HCT116 (cell line): ENCODE data around the gene ANKRD22. TPM values are rescaled to one million over a fixed set of nuclear protein-coding genes. Genes with fewer than 3 reads are reported as not detected.
A peak's percentile ranks its signal among the peaks of the same experiment; 100 is the strongest.

Experiments
- ATAC-seq: fragments of 200-7000 bp; cut with Tn5 transposase; 2 replicates; pipeline ENCODE4 v1.9.1; 2020; ENCODE audit warnings: mild to moderate bottlenecking, moderate library complexity
- BruUV-seq: library from RNA; stranded (reverse); fragments of 400-500 nt; replicated peaks from 2 replicates; lab custom pipeline; 2021; lab: Mats Ljungman, UMichigan
- CTCF ChIA-PET: fragments of 300-600 bp; sonication (Branson Sonifier 250); formaldehyde crosslinking; loops from one replicate; lab custom pipeline; 2021; ENCODE audit warnings: antibody characterized with exemption; lab: Charles Lee
- POLR2A ChIA-PET: fragments of 300-600, 350-600 bp; sonication (Branson Sonifier 250); formaldehyde crosslinking; loops from one replicate; lab custom pipeline; 2021; ENCODE audit warnings: antibody characterized with exemption; lab: Charles Lee
- RAD21 ChIA-PET, 2 experiments: fragments of 300-600 bp; sonication (Branson Sonifier 250); formaldehyde crosslinking; loops; one replicate each; lab custom pipeline; 2023; ENCODE audit warnings: low total read pairs in 2 of 2; ENCODE audit not compliant: uncharacterized antibody in 2 of 2, unreplicated experiment in 2 of 2, low non-redundant PET in 1 of 2; lab: Charles Lee
- DNase-seq: peaks from one replicate; pipeline ENCODE4 v3.0.0-alpha.2; 2010; ENCODE audit warnings: low read depth, low spot score
- H2AFZ ChIP-seq: fragments of 200-600 bp; shearing (Covaris generic), sonication (generic); 2 replicates; pipeline ENCODE4 v1.6.1; 2017; ENCODE audit warnings: low read depth, mixed run types, mixed read lengths, antibody characterized with exemption, low read length; ENCODE audit not compliant: poor library complexity, severe bottlenecking
- H3K27ac ChIP-seq: 2 replicates; pipeline ENCODE4 v1.5.1; 2012; ENCODE audit warnings: low read depth, low read length
- H3K27me3 ChIP-seq: fragments of 200-600 bp; sonication (generic); 2 replicates; pipeline ENCODE4 v1.6.1; 2016; ENCODE audit warnings: mixed run types, low read length, mixed read lengths; ENCODE audit not compliant: insufficient read depth
- H3K36me3 ChIP-seq, 2 experiments: fragments of 200-500 bp in 1 of 2; fragments of 200-600 bp in 1 of 2; sonication (Bioruptor generic) in 1 of 2; sonication (generic) in 1 of 2; 2 replicates each; pipeline versions ENCODE4 v1.5.1 to v1.6.1; 2014 to 2016; ENCODE audit warnings: low read length in 2 of 2, inconsistent platforms in 1 of 2, mixed read lengths in 1 of 2, mixed run types in 1 of 2; ENCODE audit not compliant: insufficient read depth in 2 of 2, control insufficient read depth in 1 of 2
- H3K4me1 ChIP-seq, 2 experiments: fragments of 200-600 bp in 1 of 2; sonication (generic) in 1 of 2; 2 replicates each; pipeline versions ENCODE4 v1.5.1 to v1.6.1; 2012 to 2017; ENCODE audit warnings: low read length in 2 of 2, inconsistent platforms in 1 of 2, mild to moderate bottlenecking in 1 of 2, mixed read lengths in 1 of 2, mixed run types in 1 of 2, moderate library complexity in 1 of 2; ENCODE audit not compliant: insufficient read depth in 2 of 2, control insufficient read depth in 1 of 2
- H3K4me2 ChIP-seq: fragments of 200-600 bp; sonication (generic); 2 replicates; pipeline ENCODE4 v1.6.1; 2017; ENCODE audit warnings: mixed run types, low read length, mixed read lengths
- H3K4me3 ChIP-seq, 2 experiments: fragments of 200-600 bp in 1 of 2; sonication (generic) in 1 of 2; replicated peaks in 1 of 2; 2 replicates each; pipeline ENCODE4 v1.5.1; 2011 to 2016; ENCODE audit warnings: low read length in 2 of 2, control low read depth in 1 of 2, low read depth in 1 of 2, mild to moderate bottlenecking in 1 of 2, mixed read lengths in 1 of 2, mixed run types in 1 of 2
- H3K79me2 ChIP-seq: fragments of 200-600 bp; sonication (generic); 2 replicates; pipeline ENCODE4 v1.6.1; 2017; ENCODE audit warnings: mild to moderate bottlenecking, mixed run types, low read length, moderate library complexity, mixed read lengths; ENCODE audit not compliant: insufficient read depth
- H3K9ac ChIP-seq: fragments of 200-600 bp; sonication (generic); 2 replicates; pipeline ENCODE4 v1.6.1; 2016; ENCODE audit warnings: low read length, mixed read lengths
- H3K9me2 ChIP-seq: fragments of 200-600 bp; sonication (generic), shearing (Covaris generic); 2 replicates; pipeline ENCODE4 v1.6.1; 2017; ENCODE audit warnings: mixed run types, mild to moderate bottlenecking, moderate library complexity; ENCODE audit not compliant: insufficient read depth
- H3K9me3 ChIP-seq, 2 experiments: fragments of 200-500 bp in 1 of 2; fragments of 200-600 bp in 1 of 2; sonication (Bioruptor generic) in 1 of 2; sonication (generic) in 1 of 2; 2 replicates each; pipeline ENCODE4 v1.6.1; 2014 to 2017; ENCODE audit warnings: low read length in 2 of 2, mixed read lengths in 2 of 2, inconsistent platforms in 1 of 2, low read depth in 1 of 2, mild to moderate bottlenecking in 1 of 2, mixed run types in 1 of 2, moderate library complexity in 1 of 2; ENCODE audit not compliant: control insufficient read depth in 1 of 2, insufficient read depth in 1 of 2
- H4K20me1 ChIP-seq: fragments of 200-600 bp; sonication (generic), shearing (Covaris generic); 2 replicates; pipeline ENCODE4 v1.6.1; 2017; ENCODE audit warnings: mixed run types, mild to moderate bottlenecking, moderate library complexity; ENCODE audit not compliant: insufficient read depth
- CBX3 ChIP-seq: IDR thresholded peaks from 2 replicates; pipeline ENCODE4 v1.6.1; 2012; ENCODE audit warnings: low read depth
- CEBPB ChIP-seq: IDR thresholded peaks from 2 replicates; pipeline ENCODE4 v1.6.1; 2012; ENCODE audit warnings: low read depth
- EGR1 ChIP-seq: IDR thresholded peaks from 2 replicates; pipeline ENCODE4 v1.6.1; 2012; ENCODE audit warnings: low read depth
- ELF1 ChIP-seq: IDR thresholded peaks from 2 replicates; pipeline ENCODE4 v1.6.1; 2012; ENCODE audit warnings: low read depth, borderline replicate concordance
- JUND ChIP-seq: IDR thresholded peaks from 2 replicates; pipeline ENCODE4 v1.6.1; 2012
- SIN3A ChIP-seq: IDR thresholded peaks from 2 replicates; pipeline ENCODE4 v1.6.1; 2012; ENCODE audit warnings: low read depth
- TCF7L2 ChIP-seq: IDR thresholded peaks from 2 replicates; pipeline ENCODE4 v1.7.0; 2011; ENCODE audit warnings: borderline replicate concordance, inconsistent platforms; ENCODE audit not compliant: insufficient read depth, insufficient read length; ENCODE audit errors: extremely low read depth
- ZBTB33 ChIP-seq: IDR thresholded peaks from 2 replicates; pipeline ENCODE4 v1.6.1; 2011; ENCODE audit warnings: mild to moderate bottlenecking, low read length, moderate library complexity; ENCODE audit not compliant: insufficient replicate concordance; ENCODE audit errors: extremely low read depth
- ZFX ChIP-seq: fragments of 450-650 bp; IDR thresholded peaks from 2 replicates; pipeline ENCODE4 v1.6.1; 2017
- intact Hi-C: fragments of 100-400 bp; cut with micrococcal nuclease; formaldehyde crosslinking; loops from 2 replicates; pipeline ENCODE4 v1.10.0; 2022
- total RNA-seq: library from RNA; stranded (reverse); gene quantifications from one replicate; pipeline ENCODE4 v1.2.1, GENCODE V29; 2021; ENCODE audit not compliant: unreplicated experiment
- TF ChIP-seq, protein P1 (sequence below): IDR thresholded peaks from 2 replicates; pipeline ENCODE4 v1.6.1; 2012

Gene ANKRD22
- total RNA-seq, 1 experiment from 2014 or later: 2.3 TPM

- no peak for TF ChIP-seq ZBTB33
Observed at GRCh38 chr10:88880282-88881076, 28.8 kb upstream of the ANKRD22 start (continued).

DNA sequence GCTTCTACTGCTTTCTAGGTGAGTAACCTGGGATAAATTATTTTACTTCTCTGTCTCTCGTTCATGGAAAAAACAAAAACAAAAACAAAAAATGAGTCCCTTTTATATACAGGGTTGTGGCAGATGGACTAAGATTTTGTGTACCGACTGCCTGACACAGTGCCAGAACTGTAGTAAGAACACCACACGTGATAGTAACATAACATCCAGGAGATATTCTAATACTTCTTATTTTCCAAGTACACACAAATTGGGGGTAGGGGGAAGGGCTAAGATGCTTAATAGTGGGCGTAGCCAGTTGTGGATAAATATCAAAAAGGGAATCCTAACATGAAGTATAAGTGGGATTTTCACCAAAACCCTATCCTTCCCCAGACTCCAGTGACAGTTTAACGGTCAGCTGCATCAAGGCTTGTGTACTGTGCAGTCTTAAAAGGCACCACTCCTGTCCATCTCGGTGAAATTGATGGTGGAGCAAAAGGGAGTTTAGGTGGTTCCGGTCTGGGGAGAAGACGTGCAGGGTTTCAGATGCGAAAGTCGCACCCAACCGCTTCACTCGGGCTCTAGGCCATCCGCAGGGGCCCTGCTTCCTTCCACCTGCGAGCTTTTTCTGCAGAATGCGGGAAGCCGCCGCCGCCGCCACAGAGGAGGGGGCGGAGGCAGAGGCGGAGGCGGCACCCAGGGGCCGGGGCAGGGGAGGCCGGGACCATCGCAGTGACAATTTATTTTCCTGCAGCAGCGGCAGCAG is 28.1 kb upstream of the ANKRD22 start, which contains the start of gene STAMBPL1:
Gene STAMBPL1, plus strand, starts transcription at position 712 of the 748 bp plus-strand sequence. CDS start 21,464 bp downstream, outside the sequence.
- Histone ChIP-seq H4K20me1 (no peaks in the 10 kb centered on the region), H3K9me3 (no peaks in the 10 kb centered on the region), H3K36me3 (no peaks in the 10 kb centered on the region), H3K9me2 (no peaks in the 10 kb centered on the region), H3K4me3 (peak within 1 kb of the TSS; percentile 64 to 75), H3K79me2 (peaks cover 16% of the 10 kb centered on the region), H3K9ac (peak within 1 kb of the TSS; percentile 71), H3K27ac (peak within 1 kb of the TSS; percentile 93), H3K4me1 (peaks cover 24 to 46% of the 10 kb centered on the region in 2 experiments), H3K27me3 (no peaks in the 10 kb centered on the region), H2AFZ (peak within 1 kb of the TSS; percentile 79), H3K4me2 (peak within 1 kb of the TSS; percentile 87)
- ATAC-seq: peak; percentile 70
- TF ChIP-seq CEBPB: no peak
- no peak for TF ChIP-seq ELF1
- TF ChIP-seq TCF7L2: no peak
- TF ChIP-seq SIN3A: no peak
- TF ChIP-seq EGR1: peak; percentile 86
- TF ChIP-seq ZFX: no peak
- TF ChIP-seq JUND: no peak; the same call in 1 of the 2 replicates
- TF ChIP-seq, protein P1, sequence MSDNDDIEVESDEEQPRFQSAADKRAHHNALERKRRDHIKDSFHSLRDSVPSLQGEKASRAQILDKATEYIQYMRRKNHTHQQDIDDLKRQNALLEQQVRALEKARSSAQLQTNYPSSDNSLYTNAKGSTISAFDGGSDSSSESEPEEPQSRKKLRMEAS: no peak
- TF ChIP-seq CBX3: 0 out of 2 replicates have a peak, but pooled peaks have one; percentile 11
- BruUV-seq: TSS peak; percentile 39
- CTCF ChIA-PET: interaction anchor here (0.9 to 1.9 kb wide), 4 partner anchors 9 to 55 kb away, joined by 3 to 5 read pairs (median 3); no protein-coding TSS in a partner anchor
- no peak for DNase-seq
- POLR2A ChIA-PET: no interaction called here
- RAD21 ChIA-PET: no interaction called here
- intact Hi-C loops: no loop called here
